CD14-positive monocyte (primary cell): ENCODE data around the gene CPEB2. TPM values are rescaled to one million over a fixed set of nuclear protein-coding genes. Genes with fewer than 3 reads are reported as not detected.

Source experiments
- DNase-seq, 3 donors: peaks; one replicate each; pipeline ENCODE4 v3.0.0-alpha.2; 2011 to 2022
- H2AFZ ChIP-seq: 2 replicates; pipeline ENCODE4 v1.6.0; 2012; ENCODE audit warnings: mild to moderate bottlenecking, low read depth, low read length, inconsistent platforms; ENCODE audit not compliant: insufficient read depth, poor library complexity, severe bottlenecking
- H3K27ac ChIP-seq, 2 donors: 1 replicate in 1 of 2; 2 replicates in 1 of 2; pipeline ENCODE4 v1.5.1; 2012 to 2013; ENCODE audit warnings: low read length in 2 of 2, control low read depth in 1 of 2, inconsistent platforms in 1 of 2, low read depth in 1 of 2, mild to moderate bottlenecking in 1 of 2
- H3K27me3 ChIP-seq, 2 donors: one replicate each; pipeline versions ENCODE4 v1.6.0 to v1.6.1; 2011 to 2013; ENCODE audit warnings: low read length in 2 of 2; ENCODE audit not compliant: control insufficient read depth in 2 of 2, insufficient read depth in 2 of 2
- H3K36me3 ChIP-seq, 2 donors: replicated peaks in 1 of 2; 1 replicate in 1 of 2; 2 replicates in 1 of 2; pipeline versions ENCODE4 v1.5.1 to v1.6.1; 2012 to 2013; ENCODE audit warnings: low read length in 2 of 2, control low read depth in 1 of 2, inconsistent platforms in 1 of 2, mild to moderate bottlenecking in 1 of 2; ENCODE audit not compliant: insufficient read depth in 2 of 2, control insufficient read depth in 1 of 2
- H3K4me1 ChIP-seq, 2 donors: 1 replicate in 1 of 2; 2 replicates in 1 of 2; pipeline versions ENCODE4 v1.5.1 to v1.6.1; 2012 to 2013; ENCODE audit warnings: low read length in 2 of 2, control low read depth in 1 of 2, inconsistent platforms in 1 of 2, mild to moderate bottlenecking in 1 of 2, moderate library complexity in 1 of 2; ENCODE audit not compliant: insufficient read depth in 2 of 2, control insufficient read depth in 1 of 2
- H3K4me2 ChIP-seq: replicated peaks from 2 replicates; pipeline ENCODE3; 2012; ENCODE audit warnings: low read length, moderate library complexity, mild to moderate bottlenecking; ENCODE audit not compliant: poor library complexity, severe bottlenecking; ENCODE audit errors: extremely low read depth
- H3K4me3 ChIP-seq, 3 experiments: fragments of 200-600 bp in 1 of 3; sonication (generic) in 1 of 3; replicated peaks in 1 of 3; 1 replicate in 2 of 3; 2 replicates in 1 of 3; pipeline ENCODE4 v1.5.1; 2011 to 2013; ENCODE audit warnings: low read length in 3 of 3, mild to moderate bottlenecking in 3 of 3, control low read depth in 2 of 3, low read depth in 2 of 3, inconsistent platforms in 1 of 3, moderate library complexity in 1 of 3
- H3K79me2 ChIP-seq: 2 replicates; pipeline ENCODE4 v1.6.0; 2012; ENCODE audit warnings: mild to moderate bottlenecking, control low read depth, inconsistent platforms, low read length, moderate library complexity; ENCODE audit not compliant: insufficient read depth
- H3K9ac ChIP-seq: 2 replicates; pipeline ENCODE4 v1.6.0; 2017; ENCODE audit warnings: low read length, mild to moderate bottlenecking; ENCODE audit not compliant: insufficient read depth, poor library complexity, severe bottlenecking
- H3K9me3 ChIP-seq, 2 donors: replicated peaks in 1 of 2; 1 replicate in 1 of 2; 2 replicates in 1 of 2; pipeline versions ENCODE4 v1.5.1 to v1.6.1; 2012 to 2013; ENCODE audit warnings: low read length in 2 of 2, control low read depth in 1 of 2; ENCODE audit not compliant: control insufficient read depth in 1 of 2, insufficient read depth in 1 of 2
- H4K20me1 ChIP-seq: 2 replicates; pipeline ENCODE4 v1.6.0; 2012; ENCODE audit warnings: mild to moderate bottlenecking, low read length, control low read depth, moderate library complexity; ENCODE audit not compliant: insufficient read depth
- H3K27ac Mint-ChIP-seq, 7 donors: one replicate each; pipeline ENCODE4 v1.8.0; 2020; ENCODE audit warnings: mild to moderate bottlenecking in 7 of 7, mixed read lengths in 7 of 7, moderate library complexity in 6 of 7, inconsistent platforms in 2 of 7
- H3K27me3 Mint-ChIP-seq, 3 donors: one replicate each; pipeline ENCODE4 v1.8.0; 2021 to 2022; ENCODE audit warnings: low read depth in 3 of 3, mild to moderate bottlenecking in 3 of 3, mixed read lengths in 3 of 3, moderate library complexity in 3 of 3, inconsistent platforms in 1 of 3
- H3K36me3 Mint-ChIP-seq, 2 donors: one replicate each; pipeline ENCODE4 v1.8.0; 2020; ENCODE audit warnings: mixed read lengths in 2 of 2, inconsistent platforms in 1 of 2, mild to moderate bottlenecking in 1 of 2
- H3K4me1 Mint-ChIP-seq: one replicate; pipeline ENCODE4 v1.8.0; 2020; ENCODE audit warnings: mild to moderate bottlenecking, mixed read lengths
- H3K4me3 Mint-ChIP-seq, 2 donors: one replicate each; pipeline ENCODE4 v1.8.0; 2020; ENCODE audit warnings: mild to moderate bottlenecking in 2 of 2, mixed read lengths in 2 of 2, moderate library complexity in 1 of 2
- H3K9me3 Mint-ChIP-seq, 7 donors: one replicate each; pipeline ENCODE4 v1.8.0; 2020 to 2022; ENCODE audit warnings: mixed read lengths in 7 of 7, mild to moderate bottlenecking in 6 of 7, moderate library complexity in 6 of 7, inconsistent platforms in 2 of 7
- WGBS: methylation state at CpG from one replicate; pipeline ENCODE4 v1.1.5; 2013; ENCODE audit warnings: missing lambda C conversion rate; ENCODE audit not compliant: insufficient coverage; 5-methylcytosine and 5-hydroxymethylcytosine counted together
- intact Hi-C, 2 donors: fragments of 100-400 bp; cut with micrococcal nuclease; formaldehyde crosslinking; loops; one replicate each; pipeline versions ENCODE4 v1.15.0 to v1.15.1; 2023
- polyA plus RNA-seq, 3 donors: library from polyadenylated mRNA; depleted of rRNA in 1 of 3; unstranded in 2 of 3; stranded (reverse) in 1 of 3; fragments of 300-500 nt in 2 of 3; fragments of >200 nt in 1 of 3; fragmentation: Illumina TruSeq in 2 of 3; gene quantifications; 1 replicate in 2 of 3; 2 replicates in 1 of 3; pipeline ENCODE4 v1.2.3, GENCODE V29; 2012 to 2021
- TF ChIP-seq, protein P1 (sequence below): fragments of 200-600 bp; IDR thresholded peaks from one replicate; pipeline ENCODE4 v1.8.0; 2022; ENCODE audit warnings: antibody characterized with exemption, mild to moderate bottlenecking

Gene CPEB2
- polyA plus RNA-seq, 3 donors: 1.6 to 8.2 (median 1.7) TPM

GRCh38 chr4:14985843-14986242, 16.4 kb upstream of the CPEB2 start:
- intact Hi-C loops: no loop called here
- H3K4me1 Mint-ChIP-seq: peaks cover 14% of the 10 kb centered on the region
- TF ChIP-seq, protein P1, sequence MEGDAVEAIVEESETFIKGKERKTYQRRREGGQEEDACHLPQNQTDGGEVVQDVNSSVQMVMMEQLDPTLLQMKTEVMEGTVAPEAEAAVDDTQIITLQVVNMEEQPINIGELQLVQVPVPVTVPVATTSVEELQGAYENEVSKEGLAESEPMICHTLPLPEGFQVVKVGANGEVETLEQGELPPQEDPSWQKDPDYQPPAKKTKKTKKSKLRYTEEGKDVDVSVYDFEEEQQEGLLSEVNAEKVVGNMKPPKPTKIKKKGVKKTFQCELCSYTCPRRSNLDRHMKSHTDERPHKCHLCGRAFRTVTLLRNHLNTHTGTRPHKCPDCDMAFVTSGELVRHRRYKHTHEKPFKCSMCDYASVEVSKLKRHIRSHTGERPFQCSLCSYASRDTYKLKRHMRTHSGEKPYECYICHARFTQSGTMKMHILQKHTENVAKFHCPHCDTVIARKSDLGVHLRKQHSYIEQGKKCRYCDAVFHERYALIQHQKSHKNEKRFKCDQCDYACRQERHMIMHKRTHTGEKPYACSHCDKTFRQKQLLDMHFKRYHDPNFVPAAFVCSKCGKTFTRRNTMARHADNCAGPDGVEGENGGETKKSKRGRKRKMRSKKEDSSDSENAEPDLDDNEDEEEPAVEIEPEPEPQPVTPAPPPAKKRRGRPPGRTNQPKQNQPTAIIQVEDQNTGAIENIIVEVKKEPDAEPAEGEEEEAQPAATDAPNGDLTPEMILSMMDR: no peak

GRCh38 chr4:14987054-14987453, 15.2 kb upstream of the CPEB2 start:
- TF ChIP-seq, protein P1: no peak
- H3K27ac Mint-ChIP-seq: no peak overlapping the region
- H3K9me3 Mint-ChIP-seq: peaks cover 0 to 4% (median 0%) of the 10 kb centered on the region in 7 donors
- Histone ChIP-seq H3K4me2 (no peak overlapping the region), H3K79me2 (no peaks in the 10 kb centered on the region), H3K9me3 (no peaks in the 10 kb centered on the region), H3K9ac (no peak overlapping the region), H3K27me3 (no peaks in the 10 kb centered on the region), H4K20me1 (no peaks in the 10 kb centered on the region), H3K36me3 (no peaks in the 10 kb centered on the region), H3K27ac (no peak overlapping the region), H3K4me1 (no peaks in the 10 kb centered on the region), H3K4me3 (no peak overlapping the region), H2AFZ (no peak overlapping the region)
- H3K27me3 Mint-ChIP-seq: peaks cover 2 to 3% (median 3%) of the 10 kb centered on the region in 3 donors
- intact Hi-C loops: no loop called here
- no peak overlapping the region for H3K4me3 Mint-ChIP-seq
- no CpG with 5 or more reads among the region's 2 CpGs for WGBS
- no peaks in the 10 kb centered on the region for H3K36me3 Mint-ChIP-seq
- DNase-seq: no peak
- H3K4me1 Mint-ChIP-seq: peaks cover 14% of the 10 kb centered on the region

More at GRCh38 chr4:14985843-14986242, 16.4 kb upstream of the CPEB2 start:
- Mint-ChIP-seq H3K27ac (no peak overlapping the region), H3K27me3 (peaks cover 1 to 3% (median 2%) of the 10 kb centered on the region in 3 donors), H3K36me3 (no peaks in the 10 kb centered on the region), H3K9me3 (peaks cover 0 to 4% (median 0%) of the 10 kb centered on the region in 7 donors), H3K4me3 (no peak overlapping the region)
- no peaks in the 10 kb centered on the region for H4K20me1 ChIP-seq
- H3K4me1 ChIP-seq: no peaks in the 10 kb centered on the region
- H3K9ac ChIP-seq: no peak overlapping the region
- DNase-seq: no peak
- no peaks in the 10 kb centered on the region for H3K79me2 ChIP-seq
- WGBS: 87% methylated on average over 1 of the region's 1 CpG
- no peak overlapping the region for H3K27ac ChIP-seq
- no peaks in the 10 kb centered on the region for H3K9me3 ChIP-seq
- H3K4me3 ChIP-seq: no peak overlapping the region
- H3K4me2 ChIP-seq: no peak overlapping the region
- no peaks in the 10 kb centered on the region for H3K36me3 ChIP-seq
- H3K27me3 ChIP-seq: no peaks in the 10 kb centered on the region
- H2AFZ ChIP-seq: no peak overlapping the region
